Left lobe of liver (tissue), 2 donors: ENCODE data around the gene RBM41. TPM values are rescaled to one million over a fixed set of nuclear protein-coding genes. Genes with fewer than 3 reads are reported as not detected.
"Not testable (repeated sequence)": the region's sequence is repeated elsewhere in the genome, so short reads cannot be mapped to it uniquely, and the experiment has no call there.

Experiments
- ATAC-seq: fragments of 200-7000 bp; cut with Tn5 transposase; one replicate; pipeline ENCODE4 v1.9.1; 2020; ENCODE audit warnings: mild to moderate bottlenecking, moderate library complexity
- DNase-seq: peaks from one replicate; pipeline ENCODE4 v3.0.0-alpha.2; 2020; ENCODE audit warnings: low spot score
- total RNA-seq: library from RNA; stranded (reverse); gene quantifications from one replicate; pipeline ENCODE4 v1.2.1, GENCODE V29; 2021
- donor health status: DM: no; HTN: no; CAD: no; lungs with moderate emphysema.
- donor health status: DM: no; HTN: yes; CAD: no.

Gene RBM41
- 8.8 TPM for total RNA-seq

DNA sequence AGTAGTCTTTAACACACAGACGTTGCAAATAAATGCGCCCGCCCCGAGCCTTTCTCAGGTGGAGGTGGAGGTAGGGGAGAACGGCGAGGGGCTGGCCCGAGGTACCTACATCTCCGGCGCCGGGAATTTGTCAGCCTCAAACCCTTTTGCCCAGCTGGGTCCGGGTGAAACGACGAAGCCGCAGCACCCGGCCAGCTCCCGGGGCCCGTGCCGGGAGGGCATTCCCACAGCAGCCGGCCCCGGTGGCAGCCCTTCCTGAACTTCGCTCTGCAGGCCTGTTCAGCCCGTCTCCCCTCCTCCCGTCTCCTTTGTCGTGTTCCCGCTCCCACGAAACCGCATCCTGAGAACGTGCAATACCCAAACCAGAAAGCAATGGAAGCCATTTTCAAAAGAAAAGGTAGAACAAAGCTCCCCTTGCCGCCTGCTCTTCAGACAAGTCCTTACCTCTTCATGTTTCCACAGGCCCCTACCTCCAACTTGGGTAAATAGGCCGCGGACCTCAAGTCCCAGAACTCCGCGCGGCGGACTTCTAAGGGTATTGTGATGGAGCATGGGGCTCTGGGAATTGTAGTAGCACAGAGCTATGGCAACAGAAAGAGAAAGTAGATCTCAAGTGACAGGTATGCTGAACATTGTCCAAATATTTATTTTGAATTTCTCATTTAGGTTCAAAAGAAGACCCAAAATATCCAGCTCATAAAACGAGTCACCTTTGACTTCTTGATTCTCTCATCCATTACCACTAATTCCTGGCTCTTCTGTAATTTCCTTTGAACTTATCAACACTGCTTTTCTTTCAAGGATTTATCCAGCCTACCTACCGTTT is at the start of gene RBM41:
Gene RBM41 (minus strand): TSS at position 501 of the 826 bp plus-strand sequence. CDS start 49 bp downstream, at position 452.
- peak; percentile 99 for ATAC-seq
- peak; percentile 83 for DNase-seq

DNA sequence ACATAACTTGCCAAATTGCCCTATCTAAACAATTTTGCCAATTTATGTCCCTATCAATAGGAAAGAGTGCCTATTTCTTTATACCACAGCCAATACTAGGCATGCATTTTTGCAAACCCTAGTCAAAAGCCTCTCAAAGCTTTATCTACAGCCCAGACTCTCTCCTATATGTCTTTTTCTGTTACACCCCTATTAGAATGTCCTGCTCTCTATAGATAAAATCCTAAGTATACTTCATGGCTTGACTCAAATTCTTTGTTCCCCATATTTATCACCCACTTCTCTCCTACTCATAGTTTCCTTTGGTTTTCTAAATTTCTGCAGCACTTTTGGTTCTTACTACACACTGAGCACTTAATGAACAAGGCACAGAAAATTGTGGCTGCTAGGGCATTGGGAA is 49.6 kb upstream of the RBM41 start:
- ATAC-seq: no peak
- no peak for DNase-seq

DNA sequence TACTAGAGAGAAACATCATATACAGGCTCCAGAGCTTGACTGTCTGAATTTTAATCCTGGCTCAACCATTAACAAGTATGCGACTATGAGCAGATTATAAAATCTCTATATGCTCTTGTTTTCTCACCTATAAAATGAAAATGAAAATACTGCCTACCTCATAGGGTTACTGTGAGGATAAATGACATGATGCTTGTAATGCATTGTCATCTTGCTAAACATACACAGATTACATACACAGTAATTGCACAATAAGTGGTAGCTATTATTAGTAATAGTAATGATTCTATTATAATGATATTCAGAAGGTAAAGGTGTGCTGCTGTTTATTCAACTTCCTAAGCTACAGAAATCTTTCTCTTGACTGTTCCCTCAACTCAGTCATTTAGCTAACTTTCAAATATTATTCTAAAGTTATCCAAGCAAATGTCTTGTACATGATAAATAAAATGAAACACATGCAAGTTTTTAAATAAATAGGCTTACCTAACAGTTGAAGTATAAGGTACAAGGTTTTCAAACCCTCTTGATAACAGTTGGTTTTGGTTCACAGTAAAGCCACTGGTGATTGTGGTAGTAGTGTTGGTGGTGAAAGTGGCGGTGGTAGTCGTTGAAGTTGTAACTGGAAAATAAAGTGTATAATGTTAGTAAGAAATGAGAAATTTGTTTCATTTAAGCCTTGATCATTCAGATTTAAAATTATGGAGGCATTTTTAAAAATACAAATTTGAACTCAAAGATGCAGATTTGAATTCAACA is 48.7 kb upstream of the RBM41 start:
- ATAC-seq (no peak), DNase-seq (no peak)

DNA sequence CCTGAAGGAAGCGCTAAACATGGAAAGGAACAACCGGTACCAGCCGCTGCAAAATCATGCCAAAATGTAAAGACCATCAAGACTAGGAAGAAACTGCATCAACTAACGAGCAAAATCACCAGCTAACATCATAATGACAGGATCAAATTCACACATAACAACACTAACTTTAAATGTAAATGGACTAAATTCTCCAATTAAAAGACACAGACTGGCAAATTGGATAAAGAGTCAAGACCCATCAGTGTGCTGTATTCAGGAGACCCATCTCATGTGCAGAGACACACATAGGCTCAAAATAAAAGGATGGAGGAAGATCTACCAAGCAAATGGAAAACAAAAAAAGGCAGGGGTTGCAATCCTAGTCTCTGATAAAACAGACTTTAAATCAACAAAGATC is 39.0 kb upstream of the RBM41 start:
- not testable (repeated sequence) for ATAC-seq, DNase-seq

DNA sequence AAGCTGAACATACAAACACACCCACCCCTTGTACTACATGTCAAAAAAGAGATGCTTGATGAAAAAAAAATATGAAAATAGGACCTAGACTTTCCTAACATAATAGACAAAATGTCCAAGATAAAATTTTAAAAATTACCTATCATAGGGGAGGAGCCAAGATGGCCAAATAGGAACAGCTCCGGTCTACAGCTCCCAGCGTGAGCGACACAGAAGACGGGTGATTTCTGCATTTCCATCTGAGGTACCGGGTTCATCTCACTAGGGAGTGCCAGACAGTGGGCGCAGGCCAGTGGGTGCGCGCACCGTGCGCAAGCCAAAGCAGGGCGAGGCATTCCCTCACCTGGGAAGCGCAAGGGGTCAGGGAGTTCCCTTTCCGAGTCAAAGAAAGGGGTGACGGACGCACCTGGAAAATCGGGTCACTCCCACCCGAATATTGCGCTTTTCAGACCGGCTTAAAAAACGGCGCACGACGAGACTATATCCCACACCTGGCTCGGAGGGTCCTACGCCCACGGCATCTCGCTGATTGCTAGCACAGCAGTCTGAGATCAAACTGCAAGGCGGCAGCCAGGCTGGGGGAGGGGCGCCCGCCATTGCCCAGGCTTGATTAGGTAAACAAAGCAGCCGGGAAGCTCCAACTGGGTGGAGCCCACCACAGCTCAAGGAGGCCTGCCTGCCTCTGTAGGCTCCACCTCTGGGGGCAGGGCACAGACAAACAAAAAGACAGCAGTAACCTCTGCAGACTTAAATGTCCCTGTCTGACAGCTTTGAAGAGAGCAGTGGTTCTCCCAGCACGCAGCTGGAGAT is 37.2 kb upstream of the RBM41 start:
- not testable (repeated sequence) for DNase-seq, ATAC-seq

DNA sequence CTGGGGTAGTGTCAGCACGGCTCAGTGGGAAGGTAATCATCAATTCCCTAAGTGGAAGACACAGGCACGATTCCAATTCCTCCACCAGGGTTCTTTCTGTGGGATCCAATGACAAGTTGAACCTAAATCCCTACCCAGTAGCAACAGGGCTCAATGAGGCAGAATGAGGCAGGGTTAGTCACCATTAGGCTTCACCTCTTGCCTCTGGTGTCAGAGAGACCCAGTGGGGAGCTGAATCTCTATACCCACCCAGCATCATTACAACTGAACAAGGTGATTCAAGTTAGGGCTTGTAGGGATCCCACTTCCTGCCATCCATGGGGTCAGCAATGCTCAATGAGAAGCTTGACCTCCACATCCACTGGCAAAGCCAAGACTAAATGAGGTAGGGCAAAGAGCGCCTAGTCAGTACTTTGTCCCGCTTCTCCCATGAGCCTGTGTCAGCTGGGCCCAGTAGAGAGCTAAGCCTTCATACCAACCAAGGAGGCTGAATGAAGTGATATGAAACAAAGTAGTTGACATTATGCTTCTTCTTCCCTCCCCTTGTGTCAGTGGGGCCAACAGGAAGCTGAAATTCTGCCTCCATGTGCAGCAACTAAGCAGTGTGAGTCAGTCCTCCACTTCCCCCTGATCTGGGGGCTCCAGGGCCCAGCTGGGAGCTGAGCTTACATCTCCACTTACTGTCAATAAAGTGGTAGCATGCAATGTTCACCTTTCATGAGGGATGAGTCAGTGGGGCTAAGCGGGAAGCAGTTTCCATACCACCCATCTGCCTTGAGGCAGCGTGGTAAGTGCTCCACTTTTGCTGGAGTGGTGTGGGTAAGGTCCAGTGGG is 36.4 kb upstream of the RBM41 start:
- DNase-seq (no peak), ATAC-seq (no peak)

DNA sequence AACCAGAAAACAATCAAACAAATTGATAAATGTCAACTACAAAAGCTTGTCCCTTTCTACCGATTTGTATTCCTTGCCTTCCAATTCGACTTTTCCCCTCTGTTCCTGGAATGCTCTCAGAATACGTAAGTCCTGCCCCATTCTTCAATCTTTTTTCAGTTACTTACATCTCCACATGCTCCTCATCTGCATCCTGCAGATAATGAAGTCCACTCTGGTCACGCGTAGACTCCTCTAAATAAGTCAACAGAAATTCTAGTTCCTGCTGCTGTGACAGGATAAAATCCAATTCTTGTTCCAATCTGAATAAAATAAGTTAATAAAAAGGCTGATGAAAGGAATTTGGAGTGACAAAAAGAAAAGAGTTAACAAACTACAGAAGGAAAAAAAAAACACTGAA is 34.4 kb upstream of the RBM41 start:
- ATAC-seq (no peak), DNase-seq (no peak)

DNA sequence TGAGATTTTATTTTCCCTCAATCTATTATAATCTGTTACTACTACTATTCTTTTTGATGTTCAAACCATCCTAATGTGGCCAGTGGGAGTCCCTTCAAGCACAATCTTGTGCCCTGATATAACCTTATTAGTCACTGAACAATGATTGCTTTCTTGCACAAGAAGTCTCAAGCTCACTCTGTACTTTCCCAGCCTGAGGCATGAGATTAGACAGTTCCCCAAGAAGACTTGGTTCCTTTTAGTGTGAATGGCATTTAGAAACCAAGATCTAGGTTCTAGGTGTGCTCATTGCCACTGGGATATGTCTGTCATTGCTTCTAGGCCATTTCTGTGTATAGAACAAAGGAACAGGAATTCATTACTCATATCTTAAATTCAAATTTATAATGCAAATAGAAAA is 28.0 kb upstream of the RBM41 start:
- no peak for ATAC-seq
- no peak for DNase-seq

DNA sequence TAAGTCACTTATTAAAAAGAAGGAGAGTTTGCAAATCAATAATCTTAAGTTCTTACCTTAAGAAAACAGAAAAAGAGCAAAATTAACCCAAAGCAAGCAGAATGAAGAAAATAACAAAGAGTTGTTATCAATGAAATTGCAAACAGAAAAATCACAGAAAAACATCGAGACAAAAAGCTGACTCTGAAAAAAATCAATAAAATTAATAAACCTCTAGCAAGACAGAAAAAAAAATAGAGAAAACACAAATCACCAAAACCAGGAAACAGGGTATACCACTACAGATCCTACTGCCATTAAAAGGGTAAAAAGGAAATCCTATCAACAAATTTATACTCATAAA is 17.3 kb upstream of the RBM41 start:
- ATAC-seq (no peak), DNase-seq (no peak)

DNA sequence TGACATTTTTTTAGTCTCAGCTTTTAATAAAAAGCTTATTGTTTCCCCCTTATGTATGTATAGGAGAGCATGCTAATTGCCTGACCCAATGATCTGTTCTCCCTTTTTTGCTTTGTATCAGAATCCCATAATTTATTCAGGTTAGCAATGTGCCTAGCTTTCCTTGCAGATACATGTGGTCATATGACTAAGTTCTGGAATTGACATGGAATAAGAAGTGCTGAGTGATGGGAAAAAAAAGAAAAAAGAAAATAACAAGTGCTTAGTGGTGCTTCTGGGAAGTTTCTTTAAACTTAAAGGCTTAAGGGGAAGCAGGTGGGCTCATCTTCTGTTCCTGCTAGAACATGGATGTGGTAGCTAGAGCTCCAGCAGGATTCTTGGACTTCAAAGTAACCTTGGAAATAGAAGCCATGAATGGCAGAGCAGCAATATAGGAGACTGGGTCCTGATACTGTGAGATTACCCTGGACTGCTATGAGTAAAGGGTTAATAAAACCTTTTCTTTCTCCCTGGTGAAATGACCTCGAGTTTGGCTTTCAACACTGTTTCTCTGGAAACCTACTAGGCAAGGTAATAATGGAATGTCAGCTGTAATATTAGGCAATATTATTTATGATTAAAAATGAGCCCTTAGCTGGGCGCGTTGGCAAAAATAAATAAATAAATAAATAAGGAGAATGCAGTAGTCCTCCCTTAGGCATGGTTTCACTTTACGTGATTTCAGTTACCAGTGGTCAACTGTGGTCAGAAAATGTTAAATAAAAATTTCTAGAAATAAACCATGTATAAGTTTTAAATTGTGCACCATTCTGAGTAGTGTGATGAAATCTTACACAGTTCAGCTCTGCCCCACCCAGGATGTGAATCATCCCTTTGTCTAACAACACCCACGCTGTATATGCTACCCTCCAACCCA is 16.7 kb upstream of the RBM41 start:
- DNase-seq: no peak
- no peak for ATAC-seq

DNA sequence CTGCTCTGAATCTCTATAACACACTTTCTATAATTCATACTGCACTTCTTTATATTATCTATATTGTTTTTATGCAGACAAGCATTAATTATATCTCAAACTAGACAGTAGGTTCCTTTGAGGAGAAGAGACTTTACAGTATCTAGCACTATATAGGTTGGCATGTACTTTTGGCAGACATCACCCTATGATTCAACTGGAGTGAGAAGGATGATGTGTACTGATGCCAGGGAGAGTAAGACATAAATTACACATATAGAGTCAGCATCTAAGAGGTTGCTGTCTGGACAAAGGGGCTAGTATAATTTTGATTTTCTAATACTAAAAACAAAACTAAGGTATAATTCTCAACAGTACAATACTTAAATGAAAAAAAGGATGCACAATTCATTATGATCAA is 5.1 kb upstream of the RBM41 start:
- ATAC-seq (no peak), DNase-seq (no peak)

DNA sequence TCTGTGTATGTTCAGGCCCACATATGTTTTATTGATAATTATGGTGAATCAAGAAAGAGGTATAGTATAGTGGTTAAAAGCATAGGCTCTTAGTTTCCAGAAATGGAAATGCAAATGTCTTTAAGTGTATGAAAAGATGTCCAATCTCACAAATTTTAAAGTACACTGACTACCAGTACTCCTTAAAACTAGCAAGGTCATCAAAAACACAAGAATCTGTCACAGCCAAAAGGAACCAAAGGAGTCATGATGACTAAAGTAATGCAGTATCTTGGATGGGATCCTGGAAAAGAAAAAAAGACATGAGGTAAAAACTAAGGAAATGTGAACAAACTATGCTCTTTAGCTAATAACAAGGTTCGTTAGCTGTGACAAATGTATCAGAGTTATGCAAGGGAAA is 661 bp upstream of the RBM41 start:
- no peak for ATAC-seq
- DNase-seq: no peak

DNA sequence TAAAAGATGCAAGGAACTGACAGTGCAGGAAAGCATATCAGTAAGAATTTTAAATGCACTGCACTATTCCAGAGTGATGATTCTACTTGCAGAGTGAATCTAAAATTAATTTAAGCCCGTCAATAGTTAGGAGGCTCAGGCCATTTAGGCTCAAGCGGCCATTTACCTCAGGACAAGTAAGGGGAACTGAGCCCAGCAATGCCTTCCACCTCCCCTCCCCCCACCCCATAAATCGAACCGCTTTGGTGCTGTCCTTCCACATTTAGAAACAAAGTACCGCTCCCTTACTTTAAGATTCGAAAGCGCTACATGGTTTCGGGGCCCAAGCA is 665 bp downstream of the RBM41 start:
- no peak for DNase-seq

DNA sequence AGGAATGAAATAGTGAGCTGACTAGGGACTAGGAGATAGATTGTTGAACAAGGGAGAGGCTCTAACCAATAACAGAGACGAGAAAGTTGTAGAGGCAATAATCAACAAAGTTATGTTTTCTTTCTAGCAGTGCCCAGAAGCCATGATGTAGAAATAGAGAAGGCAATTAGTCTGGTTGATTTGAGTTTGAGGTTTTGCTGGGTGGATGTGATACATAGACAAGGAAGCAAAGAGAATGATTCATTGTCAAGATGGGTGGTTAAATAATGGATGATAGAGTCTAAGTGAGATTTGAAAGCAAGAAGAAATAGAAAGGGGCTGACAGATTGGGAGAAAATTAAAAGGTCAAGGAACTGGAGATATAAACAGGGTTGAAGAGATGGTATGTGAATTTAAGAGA is 11.2 kb downstream of the RBM41 start:
- DNase-seq (no peak), ATAC-seq (no peak)

More for the DNA sequence above, 665 bp downstream of the RBM41 start:
- ATAC-seq: peak; percentile 35

DNA sequence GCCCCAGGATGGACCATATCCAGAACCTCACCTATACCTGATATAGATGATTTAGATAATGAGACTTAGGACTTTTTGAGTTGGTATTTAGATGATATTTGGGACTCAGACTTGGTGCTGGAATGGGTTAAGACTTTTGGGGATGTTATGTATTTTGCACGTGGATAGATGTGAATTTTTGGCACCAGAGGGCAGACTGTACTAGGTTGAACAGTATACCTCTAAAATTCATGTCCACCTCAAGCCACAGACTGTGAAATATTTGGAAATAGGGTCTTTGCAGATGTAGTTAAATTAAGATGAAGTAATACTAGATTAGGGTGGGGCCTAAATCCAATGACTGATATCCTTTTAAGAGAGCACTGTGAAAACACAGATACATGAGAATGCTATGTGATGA is 15.6 kb downstream of the RBM41 start:
- ATAC-seq: no peak
- DNase-seq: no peak

DNA sequence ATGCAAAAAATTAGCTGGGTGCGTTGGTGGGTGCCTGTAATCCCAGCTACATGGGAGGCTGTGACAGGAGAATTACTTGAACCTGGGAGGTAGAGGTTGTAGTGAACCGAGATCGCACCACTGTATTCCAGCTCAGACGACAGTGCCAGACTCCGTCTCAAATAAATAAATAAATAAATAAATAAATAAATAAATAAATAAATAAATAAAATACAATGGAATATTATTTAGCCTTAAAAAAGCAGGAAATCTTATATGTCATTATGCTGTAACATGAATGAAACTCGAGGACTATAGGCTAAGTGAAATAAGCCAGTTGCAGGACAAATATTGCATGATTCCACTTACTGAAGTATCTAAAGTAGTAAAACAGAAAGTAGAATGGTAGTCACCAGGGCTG is 42.5 kb downstream of the RBM41 start:
- no peak for ATAC-seq
- DNase-seq: no peak

DNA sequence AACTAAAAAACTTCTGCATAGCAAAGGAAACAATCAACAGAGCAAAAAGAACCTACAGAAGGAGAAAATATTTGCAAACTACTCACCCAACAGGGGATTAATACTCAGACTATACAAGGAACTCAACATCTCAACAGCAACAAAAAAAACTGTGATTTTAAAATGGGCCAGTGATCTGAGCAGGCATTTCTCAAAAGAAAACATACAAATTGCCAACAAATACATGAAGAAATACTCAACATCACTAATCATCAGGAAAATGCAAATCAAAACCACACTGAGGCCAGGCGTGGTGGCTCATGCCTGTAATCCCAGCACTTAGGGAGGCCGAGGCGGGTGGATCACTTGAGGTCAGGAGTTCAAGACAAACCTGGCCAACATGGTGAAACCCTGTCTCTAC is 60.9 kb downstream of the RBM41 start:
- not testable (repeated sequence) for ATAC-seq, DNase-seq

DNA sequence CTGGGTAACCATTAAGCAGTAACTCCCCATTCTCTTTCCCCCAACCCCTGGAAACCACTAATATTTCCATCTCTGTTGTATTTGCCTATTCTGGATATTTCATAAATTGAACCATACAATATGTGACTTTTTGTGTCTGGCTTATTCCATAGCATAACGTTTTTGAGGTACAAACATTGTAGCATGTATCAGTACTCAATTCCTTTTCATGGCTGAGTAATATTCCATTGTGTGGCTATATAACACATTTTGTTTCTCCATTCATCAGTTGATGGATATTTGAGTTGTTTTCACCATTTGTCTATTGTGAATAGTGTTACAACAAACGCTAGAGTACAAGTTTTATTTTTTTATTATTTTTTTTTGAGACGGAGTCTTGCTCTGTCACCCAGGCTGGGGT is 63.6 kb downstream of the RBM41 start:
- DNase-seq: no peak

DNA sequence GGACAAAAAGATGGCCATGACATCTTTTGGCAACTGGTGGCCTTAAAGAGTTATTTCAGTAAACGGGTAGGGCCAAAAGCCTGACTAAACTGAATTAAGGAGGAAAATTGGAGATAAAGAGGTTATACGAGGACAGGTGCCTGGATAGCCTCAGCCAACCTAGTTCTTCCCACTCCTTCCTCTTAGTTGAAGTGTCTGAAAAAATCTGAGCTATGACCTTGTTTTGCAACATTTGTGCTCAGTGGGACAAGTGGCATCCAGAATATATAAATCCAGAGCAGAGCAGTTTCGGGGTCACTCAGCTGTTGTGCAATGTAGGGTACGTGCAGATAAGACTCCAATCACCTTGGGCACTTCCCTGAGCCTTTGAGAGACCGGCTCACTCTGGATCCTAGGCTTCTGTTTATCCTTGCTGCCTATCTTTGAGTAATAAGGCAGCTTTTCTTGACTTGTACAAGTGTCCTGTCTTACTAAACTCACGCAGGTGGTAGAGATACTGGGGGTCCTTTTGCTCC is 68.4 kb downstream of the RBM41 start:
- ATAC-seq (no peak), DNase-seq (no peak)

More for the DNA sequence above, 63.6 kb downstream of the RBM41 start:
- ATAC-seq: no peak
